Measurements from ENCODE around the gene CFP. TPM values are rescaled to one million over a fixed set of nuclear protein-coding genes. Genes with fewer than 3 reads are reported as not detected.
"Not testable (repeated sequence)": the region's sequence is repeated elsewhere in the genome, so short reads cannot be mapped to it uniquely, and the experiment has no call there.

Gene CFP
- total RNA-seq: 1 to 10 TPM; 1.2 to 1.8 (median 1.6) TPM

DNA sequence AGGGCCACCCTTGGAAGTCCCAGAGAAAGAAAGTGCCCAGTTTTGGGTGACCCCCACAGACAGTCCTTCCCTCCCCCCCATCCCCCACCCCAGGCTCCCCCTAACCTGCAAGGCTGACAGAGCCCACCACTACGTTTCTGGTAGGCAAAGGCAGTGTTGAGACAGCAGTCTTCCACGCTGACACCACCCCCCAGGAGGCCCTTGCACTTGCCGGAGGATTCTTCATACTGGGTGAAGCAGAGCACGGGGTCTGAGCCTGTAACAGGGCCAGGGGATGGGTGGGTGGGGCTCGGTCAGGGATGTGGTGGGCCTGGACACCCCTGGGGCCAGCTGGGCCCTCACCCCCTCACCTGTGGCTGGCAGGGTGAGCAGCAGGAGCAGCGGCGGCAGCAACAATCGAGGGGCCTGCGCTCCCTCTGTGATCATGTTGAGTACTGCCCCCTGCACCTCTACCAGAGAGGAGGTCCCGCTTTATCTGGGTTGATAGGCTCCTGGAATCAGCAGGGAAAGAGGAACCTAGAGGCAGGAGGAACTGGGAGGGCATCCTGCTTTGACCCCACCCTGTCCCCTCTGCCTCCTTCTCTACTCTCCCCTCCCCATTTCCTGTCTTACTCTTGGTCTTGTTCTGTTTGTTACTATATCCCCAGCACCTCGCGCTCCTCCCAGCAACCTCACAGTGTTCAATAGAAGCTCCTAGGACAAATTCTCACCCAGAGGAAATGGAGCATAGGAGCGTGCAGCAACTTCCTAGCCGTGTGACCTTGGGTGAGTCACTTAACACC, at the start of gene CFP:
Gene CFP (minus strand): TSS at position 512 of the 782 bp plus-strand sequence. CDS start 86 bp downstream, at position 426.
- ATAC-seq: peak; percentile 36 to 68
- peaks cover 2% of the 10 kb centered on the region for H3K36me3 Mint-ChIP-seq (ENCODE audit: insufficient read depth)
- H3K4me1 Mint-ChIP-seq (ENCODE audit: low read depth): peaks cover 18% of the 10 kb centered on the region
- no peak for DNase-seq
- peak within 1 kb of the TSS; percentile 69 for H3K4me3 Mint-ChIP-seq
- no peaks in the 10 kb centered on the region for H3K9me3 Mint-ChIP-seq
- H3K27me3 Mint-ChIP-seq (ENCODE audit: low read depth): no peaks in the 10 kb centered on the region

GRCh38 chrX:47675959-47676859, 46.5 kb upstream of the CFP start:
- ATAC-seq; H3K4me3 Mint-ChIP-seq; H3K27me3 Mint-ChIP-seq (ENCODE audit: low read depth); H3K36me3 Mint-ChIP-seq (ENCODE audit: insufficient read depth); H3K9me3 Mint-ChIP-seq; DNase-seq; H3K4me1 Mint-ChIP-seq (ENCODE audit: low read depth): not testable (repeated sequence)

DNA sequence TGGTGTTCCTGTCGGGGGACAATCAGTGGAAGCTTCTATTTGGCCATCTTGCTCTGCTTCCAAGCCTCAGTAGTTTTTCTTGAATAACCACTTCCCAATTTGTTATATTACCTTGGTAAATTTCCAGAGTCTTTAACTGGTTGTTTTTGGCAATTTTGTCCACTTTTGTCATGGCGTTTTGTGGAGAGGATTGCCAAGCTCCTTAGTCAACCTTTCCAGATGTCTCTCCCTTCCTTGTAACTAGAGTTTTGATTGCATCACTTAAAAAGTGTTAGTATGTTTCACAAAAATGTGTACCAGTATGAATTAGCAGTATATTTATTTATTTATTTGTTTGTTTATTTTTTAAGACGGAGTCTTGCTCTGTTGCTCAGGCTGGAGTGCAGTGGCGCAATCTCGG, 45.0 kb upstream of the CFP start:
- Mint-ChIP-seq H3K27me3 (ENCODE audit: low read depth) (peaks cover 4% of the 10 kb centered on the region), H3K36me3 (ENCODE audit: insufficient read depth) (no peaks in the 10 kb centered on the region), H3K9me3 (no peaks in the 10 kb centered on the region), H3K4me3 (no peak overlapping the region), H3K4me1 (ENCODE audit: low read depth) (no peaks in the 10 kb centered on the region)
- ATAC-seq (no peak), DNase-seq (no peak)

- not testable (repeated sequence) for H3K4me3 Mint-ChIP-seq; H3K36me3 Mint-ChIP-seq (ENCODE audit: insufficient read depth); ATAC-seq; DNase-seq; H3K9me3 Mint-ChIP-seq; H3K27me3 Mint-ChIP-seq (ENCODE audit: low read depth)
- H3K4me1 Mint-ChIP-seq (ENCODE audit: low read depth): peaks cover 13% of the 10 kb centered on the region
Measured at GRCh38 chrX:47665797-47666196, 36.1 kb upstream of the CFP start.

DNA sequence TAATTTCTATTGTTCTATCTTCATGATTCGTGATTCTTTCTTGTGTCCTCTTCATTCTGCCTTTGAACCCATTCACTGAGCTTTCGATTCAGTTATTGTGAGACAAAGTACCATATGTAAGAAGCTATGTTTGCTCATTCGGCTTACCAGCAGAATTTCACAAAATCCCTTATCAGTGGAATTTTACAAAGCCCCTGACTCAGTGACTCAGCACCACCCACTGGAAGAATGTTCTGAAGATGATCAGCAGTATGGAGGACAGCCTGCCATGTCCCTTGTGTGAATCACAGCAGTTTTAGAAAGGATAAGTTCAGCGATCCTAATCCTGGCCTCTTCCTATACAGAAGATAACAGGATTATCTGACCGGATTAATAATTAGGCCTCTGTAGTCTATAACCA, 35.0 kb upstream of the CFP start:
- H3K4me3 Mint-ChIP-seq: no peak overlapping the region
- ATAC-seq: no peak

DNA sequence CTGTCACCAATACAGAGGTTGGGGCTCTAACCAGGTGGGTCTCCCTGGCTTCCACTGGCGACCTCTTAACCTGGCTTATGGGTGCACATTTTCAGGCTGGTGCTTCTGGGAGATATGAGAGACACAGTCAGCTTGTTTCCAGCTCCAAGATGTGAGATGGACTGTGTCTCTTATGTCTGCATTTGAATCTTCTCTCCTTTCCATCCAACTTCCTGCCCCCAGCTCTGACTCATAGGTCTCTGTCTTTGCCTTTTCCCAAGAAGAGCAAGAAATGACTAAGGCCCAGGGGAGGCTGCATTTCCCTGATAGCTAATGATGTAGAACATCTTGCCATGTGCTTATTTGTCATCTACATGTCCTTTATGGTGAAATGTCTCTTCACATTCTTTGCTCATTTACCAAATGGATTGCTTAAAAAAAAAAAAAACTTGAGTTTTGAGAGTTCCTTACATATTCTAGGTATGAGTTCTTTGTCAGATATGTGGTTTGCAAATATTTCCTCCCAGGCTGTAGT, 32.5 kb upstream of the CFP start:
- H3K36me3 Mint-ChIP-seq (ENCODE audit: insufficient read depth): no peaks in the 10 kb centered on the region
- H3K4me3 Mint-ChIP-seq: peak overlapping the region; percentile 54
- DNase-seq (no peak), ATAC-seq (peak; percentile 13 to 26)
- peaks cover 20% of the 10 kb centered on the region for H3K4me1 Mint-ChIP-seq (ENCODE audit: low read depth)
- no peaks in the 10 kb centered on the region for H3K27me3 Mint-ChIP-seq (ENCODE audit: low read depth)
- no peaks in the 10 kb centered on the region for H3K9me3 Mint-ChIP-seq

More for the DNA sequence above, 35.0 kb upstream of the CFP start:
- no peaks in the 10 kb centered on the region for H3K27me3 Mint-ChIP-seq (ENCODE audit: low read depth)
- no peaks in the 10 kb centered on the region for H3K9me3 Mint-ChIP-seq
- no peaks in the 10 kb centered on the region for H3K36me3 Mint-ChIP-seq (ENCODE audit: insufficient read depth)
- H3K4me1 Mint-ChIP-seq (ENCODE audit: low read depth): peaks cover 15% of the 10 kb centered on the region
- no peak for DNase-seq

GRCh38 chrX:47661539-47661938, 31.8 kb upstream of the CFP start:
- H3K4me3 Mint-ChIP-seq: no peak overlapping the region
- ATAC-seq (no peak), DNase-seq (no peak)
- peaks cover 26% of the 10 kb centered on the region for H3K4me1 Mint-ChIP-seq (ENCODE audit: low read depth)
- peaks cover under 1% of the 10 kb centered on the region for H3K36me3 Mint-ChIP-seq (ENCODE audit: insufficient read depth)
- H3K27me3 Mint-ChIP-seq (ENCODE audit: low read depth): no peaks in the 10 kb centered on the region
- no peaks in the 10 kb centered on the region for H3K9me3 Mint-ChIP-seq

DNA sequence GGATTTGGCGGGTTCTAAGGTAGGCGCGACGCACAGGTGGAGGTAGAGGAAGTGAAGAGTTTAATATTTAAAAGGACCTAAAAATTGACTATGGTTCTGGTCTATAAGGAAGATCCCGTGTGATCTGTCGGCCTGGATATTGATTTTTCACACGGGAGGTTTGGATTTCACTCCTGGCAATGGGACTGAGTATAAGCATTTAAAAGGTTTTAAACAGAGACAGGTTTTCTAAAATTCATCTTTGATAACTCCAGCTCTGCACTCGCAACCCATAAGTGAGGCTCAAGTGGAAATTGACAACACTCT, 29.6 kb upstream of the CFP start:
- no peak for DNase-seq
- Mint-ChIP-seq H3K27me3 (ENCODE audit: low read depth) (no peaks in the 10 kb centered on the region), H3K36me3 (ENCODE audit: insufficient read depth) (peaks cover 14% of the 10 kb centered on the region), H3K9me3 (no peaks in the 10 kb centered on the region), H3K4me3 (peak overlapping the region; percentile 88), H3K4me1 (ENCODE audit: low read depth) (peaks cover 29% of the 10 kb centered on the region)
- no peak for ATAC-seq

DNA sequence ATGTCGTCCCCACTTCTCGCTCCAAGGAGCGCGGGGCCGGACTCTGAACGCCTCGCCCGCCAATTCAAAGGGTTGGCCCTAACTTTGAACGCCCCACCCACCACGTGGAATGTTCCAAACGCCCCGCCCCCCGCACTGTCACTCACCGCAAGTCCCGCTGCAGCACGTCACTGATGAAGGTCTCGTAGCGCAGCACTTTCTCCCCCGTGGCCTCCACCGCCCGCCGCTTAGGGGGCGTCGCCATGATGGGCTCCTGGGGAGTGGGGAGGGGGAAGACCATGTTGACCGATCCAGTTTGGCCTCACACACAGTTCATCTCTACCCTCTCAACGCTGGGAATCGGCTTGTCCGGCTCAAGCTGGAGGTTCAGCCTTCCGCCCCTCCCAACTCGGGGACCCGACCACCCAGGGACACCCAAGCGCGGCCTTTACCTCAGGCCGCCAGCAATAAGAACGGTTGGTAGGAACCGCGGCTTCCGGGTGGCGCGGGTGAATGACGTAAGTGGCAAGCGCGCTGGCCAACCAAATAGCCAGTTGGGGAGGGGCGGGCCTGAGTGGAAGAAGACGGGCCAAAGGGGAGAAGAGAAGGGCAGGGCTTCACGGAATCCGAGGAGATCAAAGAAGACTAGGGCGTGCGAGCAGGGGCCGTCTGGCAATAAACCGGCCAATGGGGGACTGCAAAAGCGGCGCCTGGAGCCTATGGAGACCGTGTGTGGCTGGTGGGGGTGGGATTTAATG, 29.1 kb upstream of the CFP start, which contains the start of gene UXT:
Gene UXT (minus strand): TSS at position 497 of the 737 bp plus-strand sequence. CDS start 253 bp downstream, at position 244.
- Mint-ChIP-seq H3K4me1 (ENCODE audit: low read depth) (peaks cover 29% of the 10 kb centered on the region), H3K36me3 (ENCODE audit: insufficient read depth) (peaks cover 14% of the 10 kb centered on the region), H3K4me3 (peak within 1 kb of the TSS; percentile 88), H3K9me3 (no peaks in the 10 kb centered on the region), H3K27me3 (ENCODE audit: low read depth) (no peaks in the 10 kb centered on the region)
- ATAC-seq (peak; percentile 84 to 89), DNase-seq (peak; percentile 88)

DNA sequence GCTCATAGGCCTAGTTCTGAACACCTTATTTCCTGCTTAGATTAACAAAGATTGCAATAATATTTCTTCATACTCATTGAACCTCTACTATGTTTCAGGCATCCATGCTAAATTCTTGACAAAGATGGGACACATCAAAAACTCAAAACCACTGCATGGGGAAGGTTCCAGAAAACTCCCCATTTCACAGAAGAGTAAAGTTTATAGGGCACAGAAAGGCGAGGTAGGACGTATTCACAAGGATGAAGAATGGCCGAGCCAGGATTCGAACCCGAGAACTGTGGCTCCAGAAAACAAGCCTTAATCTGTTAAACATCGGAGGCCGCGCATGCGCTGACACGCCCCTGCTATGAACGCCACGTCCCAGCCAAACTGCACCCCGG, 28.6 kb upstream of the CFP start:
- Mint-ChIP-seq H3K9me3 (no peaks in the 10 kb centered on the region), H3K27me3 (ENCODE audit: low read depth) (no peaks in the 10 kb centered on the region), H3K36me3 (ENCODE audit: insufficient read depth) (peaks cover 19% of the 10 kb centered on the region), H3K4me1 (ENCODE audit: low read depth) (peaks cover 29% of the 10 kb centered on the region), H3K4me3 (peak overlapping the region; percentile 88)
- ATAC-seq (no peak), DNase-seq (no peak)

GRCh38 chrX:47651043-47651905, 21.5 kb upstream of the CFP start:
- DNase-seq (no peak), ATAC-seq (no peak)
- peak overlapping the region; percentile 86 for H3K4me3 Mint-ChIP-seq
- peaks cover 41% of the 10 kb centered on the region for H3K4me1 Mint-ChIP-seq (ENCODE audit: low read depth)
- H3K9me3 Mint-ChIP-seq: no peaks in the 10 kb centered on the region
- H3K36me3 Mint-ChIP-seq (ENCODE audit: insufficient read depth): peaks cover 44% of the 10 kb centered on the region
- H3K27me3 Mint-ChIP-seq (ENCODE audit: low read depth): no peaks in the 10 kb centered on the region

DNA sequence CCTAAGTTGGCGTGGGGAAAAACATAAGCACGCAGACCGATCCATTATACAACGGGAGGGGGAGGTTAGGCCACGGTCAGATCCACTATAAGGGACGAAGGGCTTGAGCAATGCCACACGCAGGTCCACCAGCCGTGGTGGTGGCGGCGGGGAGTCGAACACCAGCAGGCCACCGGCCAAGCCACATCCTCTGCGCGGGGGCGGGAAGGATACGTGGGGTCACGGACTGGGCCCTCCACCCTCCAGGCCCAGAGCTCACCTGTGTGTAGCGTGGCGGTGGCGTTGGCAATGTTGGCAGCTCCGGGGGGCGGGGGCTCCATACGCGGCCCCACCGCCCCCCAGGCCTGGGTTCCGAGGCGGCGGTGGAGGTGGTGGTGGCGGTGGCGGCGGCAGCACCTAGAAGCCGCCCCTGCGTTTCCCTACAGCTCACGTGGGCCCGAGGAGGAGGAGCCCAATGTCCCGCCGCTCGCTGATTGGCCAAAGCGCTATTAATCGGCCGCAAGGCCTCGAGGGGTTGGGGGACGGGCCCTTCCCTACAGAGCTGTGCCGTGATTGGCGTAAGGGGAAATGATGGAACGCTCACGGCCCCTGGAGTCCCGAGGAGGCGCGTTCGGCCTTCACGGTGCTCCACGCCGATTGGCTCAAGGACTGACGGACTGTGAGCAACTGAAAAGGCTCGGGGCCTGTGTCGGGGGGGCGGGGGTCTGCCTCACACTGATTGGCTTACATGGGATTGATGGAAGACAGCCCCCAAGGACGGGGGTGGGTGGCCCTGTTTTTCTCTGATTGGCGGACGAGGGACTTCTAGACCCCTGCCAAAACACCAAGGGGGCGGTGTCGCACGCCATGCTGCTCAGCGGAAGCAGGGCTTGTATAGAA, 20.7 kb upstream of the CFP start, which contains the start of gene ELK1:
Gene ELK1 (minus strand): TSS at position 400 of the 879 bp plus-strand sequence. CDS start 9,122 bp downstream, outside the sequence.
- H3K4me1 Mint-ChIP-seq (ENCODE audit: low read depth): peaks cover 38% of the 10 kb centered on the region
- no peaks in the 10 kb centered on the region for H3K27me3 Mint-ChIP-seq (ENCODE audit: low read depth)
- peaks cover 36% of the 10 kb centered on the region for H3K36me3 Mint-ChIP-seq (ENCODE audit: insufficient read depth)
- ATAC-seq (peak; percentile 92 to 95), DNase-seq (peak; percentile 82)
- no peaks in the 10 kb centered on the region for H3K9me3 Mint-ChIP-seq
- peak within 1 kb of the TSS; percentile 86 for H3K4me3 Mint-ChIP-seq
